ENCODE results near the gene SEMA6D. TPM values are rescaled to one million over a fixed set of nuclear protein-coding genes. Genes with fewer than 3 reads are reported as not detected.

Gene SEMA6D
- polyA plus RNA-seq, 1 donor from 2014 or later, result 108 TPM

DNA sequence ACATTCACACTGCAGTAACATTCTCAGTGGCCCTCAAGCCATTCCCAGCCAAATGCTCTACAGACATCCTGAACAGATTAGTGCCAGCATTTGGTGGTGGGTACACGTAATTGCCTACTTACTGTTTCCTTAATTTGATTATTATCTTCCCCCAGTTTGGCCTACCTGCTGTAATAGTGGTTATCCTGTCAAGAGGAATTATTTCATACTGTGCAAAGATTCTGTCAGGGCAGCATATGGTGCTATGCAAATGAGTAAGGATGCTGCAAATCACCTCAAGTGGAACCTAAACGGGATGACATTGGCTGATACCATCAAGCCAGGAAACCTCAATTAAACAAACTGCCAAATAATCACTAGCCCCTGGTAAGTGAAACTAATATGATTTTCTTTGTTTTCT lies 88.7 kb downstream of the SEMA6D start:
- no peak overlapping the region for H3K9ac ChIP-seq (ENCODE audit: low read length)
- no peaks in the 10 kb centered on the region for H3K9me2 ChIP-seq (ENCODE audit: insufficient read depth, low read length)
- TF ChIP-seq EP300 (conservative IDR thresholded peaks at IDR 0.05; ENCODE audit: poor library complexity, severe bottlenecking) (no peak), MXI1 (conservative IDR thresholded peaks at IDR 0.05; ENCODE audit: poor library complexity, severe bottlenecking) (no peak), SMC3 (conservative IDR thresholded peaks at IDR 0.05; ENCODE audit: poor library complexity) (no peak), POLR2AphosphoS5 (IDR thresholded peaks at IDR 0.05) (no peak), RAD21 (conservative IDR thresholded peaks at IDR 0.05) (no peak)
- no peaks in the 10 kb centered on the region for H3K36me3 ChIP-seq (ENCODE audit: insufficient read depth, low read length)
- H2AFZ ChIP-seq (ENCODE audit: low read depth, low read length), result no peak overlapping the region
- no peak overlapping the region for H3K4me2 ChIP-seq (ENCODE audit: low read length)
- H3K79me2 ChIP-seq (replicated peaks; ENCODE audit: insufficient read depth, low read length), result no peaks in the 10 kb centered on the region
- H3F3A ChIP-seq (ENCODE audit: insufficient read depth, low read length, poor library complexity, severe bottlenecking), result no peaks in the 10 kb centered on the region
- H3K9me3 ChIP-seq (ENCODE audit: low read length), result no peaks in the 10 kb centered on the region
- H3K27ac ChIP-seq (ENCODE audit: low read length), result no peak overlapping the region
- H3K27me3 ChIP-seq (ENCODE audit: insufficient read depth, low read depth, low read length), result no peaks in the 10 kb centered on the region
- H3K4me3 ChIP-seq (ENCODE audit: low read length), result no peak overlapping the region
- H4K20me1 ChIP-seq (ENCODE audit: insufficient read depth), result no peaks in the 10 kb centered on the region

DNA sequence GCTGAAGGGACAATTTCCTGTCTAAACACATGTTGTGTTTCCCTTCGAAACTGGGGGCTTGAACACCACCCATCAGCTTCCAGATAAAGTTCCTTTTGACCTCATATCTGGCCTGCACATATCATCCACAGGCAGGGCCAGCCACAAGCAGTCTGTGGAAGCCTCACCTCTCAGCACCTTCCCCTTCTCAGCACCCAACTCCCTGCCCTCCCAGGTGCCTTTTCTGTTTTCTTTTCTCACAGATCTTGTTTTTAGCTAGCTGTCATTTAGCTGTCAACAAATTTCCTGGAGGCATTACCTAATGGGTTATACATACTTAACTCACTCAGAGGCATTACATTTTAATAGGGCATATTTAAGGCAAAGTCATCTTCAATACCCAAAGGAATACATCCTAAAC lies 93.9 kb downstream of the SEMA6D start:
- Histone ChIP-seq H3K4me3 (ENCODE audit: low read length) (no peak overlapping the region), H3K36me3 (ENCODE audit: insufficient read depth, low read length) (no peaks in the 10 kb centered on the region), H3K27ac (ENCODE audit: low read length) (no peak overlapping the region), H3K9ac (ENCODE audit: low read length) (no peak overlapping the region), H3K4me2 (ENCODE audit: low read length) (no peak overlapping the region), H3K79me2 (replicated peaks; ENCODE audit: insufficient read depth, low read length) (no peaks in the 10 kb centered on the region), H3F3A (ENCODE audit: insufficient read depth, low read length, poor library complexity, severe bottlenecking) (no peaks in the 10 kb centered on the region), H3K27me3 (ENCODE audit: insufficient read depth, low read depth, low read length) (no peaks in the 10 kb centered on the region), H3K9me3 (ENCODE audit: low read length) (no peaks in the 10 kb centered on the region), H3K9me2 (ENCODE audit: insufficient read depth, low read length) (no peaks in the 10 kb centered on the region), H4K20me1 (ENCODE audit: insufficient read depth) (no peaks in the 10 kb centered on the region), H2AFZ (ENCODE audit: low read depth, low read length) (no peak overlapping the region)
- no peak for TF ChIP-seq REST (IDR thresholded peaks at IDR 0.05; ENCODE audit: borderline replicate concordance)
- peak; percentile 38 for TF ChIP-seq POLR2AphosphoS5 (IDR thresholded peaks at IDR 0.05)

DNA sequence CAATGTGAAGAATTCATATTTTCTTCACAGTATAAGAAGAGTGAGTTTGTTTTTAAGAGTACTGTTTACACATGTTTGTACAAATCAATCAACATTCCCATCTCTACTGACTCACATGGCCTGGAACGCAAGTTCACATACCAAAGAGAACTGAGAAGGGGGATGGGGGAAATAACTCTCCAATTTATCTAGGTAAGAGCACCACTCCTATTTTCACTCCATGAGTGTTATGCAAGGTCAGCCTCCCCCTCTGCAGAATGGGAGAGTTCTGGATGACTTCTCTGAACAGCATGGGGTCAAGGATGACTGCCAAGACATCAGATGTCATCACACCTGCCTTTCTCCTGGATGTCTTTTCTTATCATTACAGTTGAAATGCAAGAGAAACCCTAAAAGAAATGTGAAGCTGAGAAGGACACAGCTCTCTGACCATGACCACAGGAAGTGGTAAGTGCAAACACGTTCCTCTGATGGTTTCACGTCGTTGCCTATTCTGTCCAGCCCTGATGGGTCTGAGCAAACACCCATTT lies 95.2 kb downstream of the SEMA6D start:
- Histone ChIP-seq H3K79me2 (replicated peaks; ENCODE audit: insufficient read depth, low read length) (no peaks in the 10 kb centered on the region), H3K4me2 (ENCODE audit: low read length) (no peak overlapping the region), H2AFZ (ENCODE audit: low read depth, low read length) (no peak overlapping the region), H3K36me3 (ENCODE audit: insufficient read depth, low read length) (no peaks in the 10 kb centered on the region), H3K27me3 (ENCODE audit: insufficient read depth, low read depth, low read length) (no peaks in the 10 kb centered on the region), H3K4me3 (ENCODE audit: low read length) (no peak overlapping the region), H3F3A (ENCODE audit: insufficient read depth, low read length, poor library complexity, severe bottlenecking) (no peaks in the 10 kb centered on the region), H3K9me2 (ENCODE audit: insufficient read depth, low read length) (no peaks in the 10 kb centered on the region), H3K9ac (ENCODE audit: low read length) (no peak overlapping the region), H3K27ac (ENCODE audit: low read length) (no peak overlapping the region), H4K20me1 (ENCODE audit: insufficient read depth) (no peaks in the 10 kb centered on the region), H3K9me3 (ENCODE audit: low read length) (no peaks in the 10 kb centered on the region)
- no peak for TF ChIP-seq RAD21 (conservative IDR thresholded peaks at IDR 0.05)
- no peak for TF ChIP-seq REST (IDR thresholded peaks at IDR 0.05; ENCODE audit: borderline replicate concordance)
- TF ChIP-seq CTCF (IDR thresholded peaks at IDR 0.05; ENCODE audit: poor library complexity, severe bottlenecking), result no peak
